ENCODE results near the gene SAP25. TPM values are rescaled to one million over a fixed set of nuclear protein-coding genes. Genes with fewer than 3 reads are reported as not detected.

SAP25 gene
- total RNA-seq, result 0.79 TPM in 1 of 2 replicates, not detected in the other

DNA sequence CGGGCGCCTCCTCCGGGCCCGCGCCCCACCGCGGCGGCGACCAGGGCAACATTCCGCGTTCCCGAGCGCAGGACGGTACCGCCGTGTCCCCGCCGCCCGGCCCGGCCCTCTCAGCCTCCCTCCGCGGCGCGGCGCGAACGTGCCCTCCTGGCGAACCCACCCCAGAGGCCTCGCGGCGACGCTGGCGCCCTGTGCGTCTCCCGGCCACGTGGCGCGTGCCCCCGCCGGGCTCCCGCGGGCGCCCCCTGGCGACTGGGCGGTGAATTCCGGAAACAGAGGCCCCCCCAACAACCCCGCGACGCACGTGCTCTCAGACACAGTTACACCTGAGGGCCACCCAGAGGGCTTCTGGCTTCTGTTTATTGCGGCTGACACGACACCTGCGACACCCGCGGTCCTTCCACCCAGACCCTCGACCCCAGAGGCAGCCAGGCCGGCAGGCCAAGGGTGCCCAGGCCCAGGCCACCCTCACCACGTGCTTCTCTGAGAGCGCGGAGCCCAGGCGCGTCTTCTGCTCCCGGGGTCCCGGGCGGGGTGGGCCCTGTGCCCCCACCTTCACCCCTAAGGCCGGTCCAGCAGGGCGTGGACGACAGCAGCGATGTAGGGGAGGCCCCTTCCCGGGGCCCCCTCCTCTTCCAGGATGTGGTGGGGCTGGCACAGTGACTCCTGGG lies at the start of gene SAP25:
Gene SAP25, minus strand, starts transcription at position 210 of the 671 bp plus-strand sequence. Its CDS starts 158 bp downstream, at position 52.

GRCh38 chr7:100611983-100612729 lies 38.5 kb upstream of the SAP25 start, which contains the start of gene MOSPD3:
Gene MOSPD3 (plus strand): TSS chr7:100612540. CDS start chr7:100612792, 252 bp downstream.

GRCh38 chr7:100586266-100587025 lies 12.7 kb upstream of the SAP25 start, which contains the start of gene FBXO24:
Gene FBXO24 (plus strand): TSS chr7:100586328. CDS start chr7:100586626, 298 bp downstream.

DNA sequence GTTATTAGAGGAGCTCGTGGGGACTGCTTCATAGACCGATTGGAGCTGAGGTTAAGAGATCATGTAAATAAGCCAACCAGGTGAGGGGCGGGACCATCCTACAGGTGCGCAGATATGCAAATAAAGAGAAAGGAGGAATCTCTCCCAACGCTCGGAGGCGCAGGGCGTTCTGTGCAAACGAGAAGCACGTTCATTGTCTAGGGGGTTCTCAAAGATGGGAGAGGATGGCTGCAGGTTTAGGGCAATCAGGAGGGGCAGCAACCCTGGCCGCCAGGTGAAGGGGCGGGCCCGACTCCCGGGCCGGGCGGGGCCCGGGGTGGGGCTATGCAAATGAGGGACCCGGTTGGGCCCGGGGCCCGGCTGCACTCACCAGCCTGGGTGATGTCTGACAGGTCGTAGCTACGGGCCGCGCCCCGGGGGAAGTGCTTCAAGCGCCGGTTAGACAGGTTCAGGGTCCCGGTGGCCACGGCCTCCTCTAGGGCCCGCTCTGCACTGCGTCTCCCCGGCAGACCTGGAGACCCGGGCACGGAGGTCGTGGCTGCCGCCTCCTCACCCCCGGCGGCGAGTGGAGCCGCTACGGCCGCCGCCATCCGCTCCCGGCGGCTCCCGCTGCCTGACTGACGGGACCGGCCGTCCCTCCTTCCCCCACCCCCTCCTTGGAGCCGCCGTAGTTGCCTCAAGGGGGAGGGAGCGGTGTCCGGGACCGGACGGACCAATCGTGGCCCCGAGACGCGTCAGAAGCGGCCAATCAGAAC lies 12.0 kb upstream of the SAP25 start, which contains the start of gene LRCH4:
Gene LRCH4, minus strand, starts transcription at position 619 of the 755 bp plus-strand sequence. Its CDS starts 29 bp downstream, at position 590.

DNA sequence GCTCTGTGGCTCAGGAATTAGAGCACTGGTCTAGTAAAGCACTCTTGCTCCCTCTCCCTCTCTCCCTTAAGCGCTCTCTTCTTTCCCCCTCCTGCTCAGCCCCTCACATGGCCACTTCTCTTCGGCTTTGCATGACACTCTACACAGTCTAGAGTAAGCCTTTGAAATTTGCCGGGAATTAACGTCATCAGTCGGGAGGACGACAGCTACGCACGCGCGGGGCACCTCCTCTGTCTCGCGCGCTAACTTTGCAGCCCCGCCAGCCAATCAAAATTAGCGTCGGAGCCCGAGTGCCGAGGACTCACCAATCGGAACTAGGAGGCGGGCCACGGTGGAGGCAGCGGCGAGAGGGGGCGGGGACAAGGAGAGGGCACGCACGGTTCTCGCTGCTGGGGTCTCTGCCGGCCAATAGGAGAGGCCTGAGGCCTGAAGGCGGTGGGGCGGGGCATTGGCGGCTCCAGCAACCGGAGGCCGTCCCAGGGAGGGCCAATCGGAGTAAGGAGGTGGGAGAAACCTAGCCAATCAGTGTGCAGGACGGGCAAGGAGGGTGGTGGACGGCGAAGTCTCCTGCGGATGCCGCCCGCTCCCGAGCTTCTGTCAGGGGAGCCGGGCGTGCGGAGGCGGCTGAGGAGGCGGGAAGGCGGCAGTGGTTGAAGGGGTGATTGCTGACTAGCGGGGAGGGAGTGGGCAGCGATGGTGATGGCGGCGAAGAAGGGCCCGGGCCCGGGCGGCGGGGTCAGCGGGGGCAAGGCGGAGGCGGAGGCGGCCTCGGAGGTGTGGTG lies 34.9 kb downstream of the SAP25 start, which contains the start of gene AGFG2:
Gene AGFG2, plus strand, starts transcription at position 550 of the 782 bp plus-strand sequence. Its CDS starts 144 bp downstream, at position 694.

Small RNAs within 50 kb of the gene (small RNA-seq; reads per million reads assigned to genes)
- not detected for gene RN7SL416P
- not detected for gene SAP25

Other genes starting within 250 kb of the SAP25 start
- 12.5 and 14.1 TPM in 2 replicates for gene PILRB, start 215.8 kb downstream of the SAP25 start, total RNA-seq
- gene PILRA, start 200.4 kb downstream of the SAP25 start, total RNA-seq, result under 0.01 and 0.22 TPM in 2 replicates
- gene ZCWPW1, start 145.2 kb downstream of the SAP25 start, total RNA-seq, result 1.6 and 4.3 TPM in 2 replicates
- 34.1 and 47.5 TPM in 2 replicates for gene MEPCE, start 144.1 kb downstream of the SAP25 start, total RNA-seq
- gene PPP1R35, start 137.4 kb downstream of the SAP25 start, total RNA-seq, result 6.3 and 12.5 TPM in 2 replicates
- gene SPACDR, start 109.6 kb downstream of the SAP25 start, total RNA-seq, result 0.87 and 1.2 TPM in 2 replicates
- 23.5 and 29.4 TPM in 2 replicates for gene TSC22D4, start 94.7 kb downstream of the SAP25 start, total RNA-seq
- 0.87 and 2.0 TPM in 2 replicates for gene NYAP1, start 90.0 kb downstream of the SAP25 start, total RNA-seq
- gene AGFG2, start 34.7 kb downstream of the SAP25 start, total RNA-seq, result 11.8 and 20.2 TPM in 2 replicates
- 19.6 and 52.1 TPM in 2 replicates for gene LRCH4, start 12.2 kb upstream of the SAP25 start, total RNA-seq
- 0.39 and 0.54 TPM in 2 replicates for gene FBXO24, start 12.4 kb upstream of the SAP25 start, total RNA-seq
- gene PCOLCE, start 28.5 kb upstream of the SAP25 start, total RNA-seq, result 2.7 and 9.8 TPM in 2 replicates
- 13.6 and 20.4 TPM in 2 replicates for gene MOSPD3, start 38.6 kb upstream of the SAP25 start, total RNA-seq
- gene TFR2, start 67.7 kb upstream of the SAP25 start, total RNA-seq, result 1.2 and 1.7 TPM in 2 replicates
- gene ACTL6B, start 82.5 kb upstream of the SAP25 start, total RNA-seq, result not detected in 2 replicates
- 110 and 162 TPM in 2 replicates for gene GNB2, start 99.8 kb upstream of the SAP25 start, total RNA-seq
- gene GIGYF1, start 120.3 kb upstream of the SAP25 start, total RNA-seq, result 23.4 and 30.2 TPM in 2 replicates
- 30.6 and 40.0 TPM in 2 replicates for gene POP7, start 132.2 kb upstream of the SAP25 start, total RNA-seq
- 0.22 and 0.39 TPM in 2 replicates for gene EPO, start 146.6 kb upstream of the SAP25 start, total RNA-seq
- gene ZAN, start 159.7 kb upstream of the SAP25 start, total RNA-seq, result not detected in 2 replicates

Measured in placental epithelial cell (primary cell).